ENCODE measurements around the gene SATB2. TPM values are rescaled to one million over a fixed set of nuclear protein-coding genes. Genes with fewer than 3 reads are reported as not detected.

SATB2 gene
- total and polyA plus RNA-seq, 2 donors (not counting 1 experiment from before 2014, with no cell fraction given): 3.8 to 28.1 TPM

GRCh38 chr2:199220920-199221319, 236.8 kb downstream of the SATB2 start:
- Histone ChIP-seq H3K27me3 (ENCODE audit: control insufficient read depth, insufficient read depth, low read length) (no peaks in the 10 kb centered on the region), H3K4me1 (ENCODE audit: control insufficient read depth, extremely low read depth, insufficient read depth, low read length) (no peaks in the 10 kb centered on the region), H3K9ac (ENCODE audit: insufficient read depth, low read length) (no peak overlapping the region), H3K27ac (ENCODE audit: insufficient read depth, low read length) (no peak overlapping the region), H2AFZ (ENCODE audit: low read length) (no peak overlapping the region), H3K4me2 (ENCODE audit: extremely low read depth, insufficient read depth, low read length) (no peak overlapping the region), H3K9me3 (ENCODE audit: control insufficient read depth, insufficient read depth, low read depth, low read length) (no peaks in the 10 kb centered on the region), H3K4me3 (replicated peaks in 1 of 4; ENCODE audit: control extremely low read depth in 1 of 4, insufficient read depth in 1 of 4, low read depth in 3 of 4, low read length in 4 of 4) (no peak overlapping the region), H4K20me1 (ENCODE audit: control insufficient read depth, extremely low read depth, insufficient read depth, low read length) (no peaks in the 10 kb centered on the region), H3K79me2 (ENCODE audit: control insufficient read depth, insufficient read depth, low read length) (no peaks in the 10 kb centered on the region), H3K36me3 (ENCODE audit: control insufficient read depth, insufficient read depth, low read length) (no peaks in the 10 kb centered on the region)
- TF ChIP-seq CTCF (conservative IDR thresholded peaks at IDR 0.05 in 1 of 2, IDR thresholded peaks at IDR 0.05 in 1 of 2; ENCODE audit: low read depth in 1 of 2, low read length in 2 of 2): no peak
- no peak for TF ChIP-seq EZH2 (IDR thresholded peaks at IDR 0.05; ENCODE audit: low read length, missing control alignments)
- no peak for DNase-seq (ENCODE audit: low read depth in 2 of 2)

GRCh38 chr2:199219551-199219950, 238.2 kb downstream of the SATB2 start:
- H3K36me3 ChIP-seq (ENCODE audit: control insufficient read depth, insufficient read depth, low read length): no peaks in the 10 kb centered on the region
- no peaks in the 10 kb centered on the region for H3K79me2 ChIP-seq (ENCODE audit: control insufficient read depth, insufficient read depth, low read length)
- no peak overlapping the region for H3K4me3 ChIP-seq (replicated peaks in 1 of 4; ENCODE audit: control extremely low read depth in 1 of 4, insufficient read depth in 1 of 4, low read depth in 3 of 4, low read length in 4 of 4)
- DNase-seq (ENCODE audit: low read depth in 2 of 2): no peak
- H3K4me1 ChIP-seq (ENCODE audit: control insufficient read depth, extremely low read depth, insufficient read depth, low read length): no peaks in the 10 kb centered on the region
- no peaks in the 10 kb centered on the region for H4K20me1 ChIP-seq (ENCODE audit: control insufficient read depth, extremely low read depth, insufficient read depth, low read length)
- no peak for TF ChIP-seq EZH2 (IDR thresholded peaks at IDR 0.05; ENCODE audit: low read length, missing control alignments)
- no peak for TF ChIP-seq CTCF (conservative IDR thresholded peaks at IDR 0.05 in 1 of 2, IDR thresholded peaks at IDR 0.05 in 1 of 2; ENCODE audit: low read depth in 1 of 2, low read length in 2 of 2)
- H3K4me2 ChIP-seq (ENCODE audit: extremely low read depth, insufficient read depth, low read length): no peak overlapping the region
- H3K27me3 ChIP-seq (ENCODE audit: control insufficient read depth, insufficient read depth, low read length): no peaks in the 10 kb centered on the region
- H3K9ac ChIP-seq (ENCODE audit: insufficient read depth, low read length): no peak overlapping the region
- H2AFZ ChIP-seq (ENCODE audit: low read length): no peak overlapping the region
- no peaks in the 10 kb centered on the region for H3K9me3 ChIP-seq (ENCODE audit: control insufficient read depth, insufficient read depth, low read depth, low read length)
- H3K27ac ChIP-seq (ENCODE audit: insufficient read depth, low read length): no peak overlapping the region

All from fibroblast of lung (primary cell).